ENCODE results near the gene KCTD1.

GRCh38 chr18:26450989-26451682 is 97.2 kb downstream of the KCTD1 start:
- TF ChIP-seq CTCF (IDR thresholded peaks at IDR 0.05; ENCODE audit: control extremely low read depth in 1 of 3, insufficient read depth in 1 of 3, low read depth in 1 of 3, low read length in 3 of 3) (no peak), POLR2A (IDR thresholded peaks at IDR 0.05; ENCODE audit: control extremely low read depth in 1 of 2, low read depth in 2 of 2, low read length in 2 of 2) (no peak), ZNF274 (IDR thresholded peaks at IDR 0.05; ENCODE audit: borderline replicate concordance, extremely low read depth, low read length) (no peak), RXRA (IDR thresholded peaks at IDR 0.05; ENCODE audit: insufficient read depth, low read depth, low read length) (no peak), CEBPB (IDR thresholded peaks at IDR 0.05; ENCODE audit: low read depth, low read length) (no peak), MAX (IDR thresholded peaks at IDR 0.05) (no peak; the same call in 1 of the 2 replicates), CREB1 (IDR thresholded peaks at IDR 0.05) (no peak), EZH2 (IDR thresholded peaks at IDR 0.05; ENCODE audit: low read depth, low read length, severe bottlenecking) (no peak), USF2 (IDR thresholded peaks at IDR 0.05; ENCODE audit: low read length) (no peak), SIN3A (conservative IDR thresholded peaks at IDR 0.05 in 1 of 2, IDR thresholded peaks at IDR 0.05 in 1 of 2; ENCODE audit: low read depth in 1 of 2, low read length in 2 of 2) (no peak), SIX5 (IDR thresholded peaks at IDR 0.05; ENCODE audit: low read depth, low read length) (no peak)

Data from H1 (cell line).